K562 (cell line): ENCODE measurements around the gene RSPH6A. TPM values are rescaled to one million over a fixed set of nuclear protein-coding genes. Genes with fewer than 3 reads are reported as not detected.
A peak's percentile ranks its signal among the peaks of the same experiment; 100 is the strongest.

Experiments used
- BRD4 ChIP-seq: fragments of 200-600 bp; sonication (generic); IDR thresholded peaks from 2 replicates; pipeline ENCODE4 v1.6.1; 2017; ENCODE audit warnings: inconsistent platforms
- CEBPG ChIP-seq, 3 experiments: fragments of 200-800 bp in 1 of 3; sonication (Bioruptor generic) in 1 of 3; sonication (generic) in 1 of 3; formaldehyde crosslinking in 1 of 3; IDR thresholded peaks in 2 of 3; conservative IDR thresholded peaks in 1 of 3; 2 replicates each; pipeline versions ENCODE4 v1.6.1 to v1.8.0; 2016 to 2022; ENCODE audit warnings: missing compliant biosample characterization in 2 of 3, missing genetic modification characterization in 2 of 3, mild to moderate bottlenecking in 1 of 3, missing genetic modification reagents in 1 of 3
- CXXC5 ChIP-seq: fragments of 250-450 bp; sonication (Bioruptor Pico); IDR thresholded peaks from 2 replicates; pipeline ENCODE4 v1.8.0; 2022; ENCODE audit warnings: inconsistent platforms, mild to moderate bottlenecking, moderate library complexity
- EGR1 ChIP-seq: fragments of 450-650 bp; conservative IDR thresholded peaks from 2 replicates; pipeline ENCODE4 v1.6.1; 2017; ENCODE audit warnings: mild to moderate bottlenecking
- GATAD2B ChIP-seq: fragments of 450-650 bp; IDR thresholded peaks from 2 replicates; pipeline ENCODE4 v1.6.1; 2017; ENCODE audit warnings: mild to moderate bottlenecking, borderline replicate concordance
- KLF6 ChIP-seq: fragments of 250-450 bp; sonication (Bioruptor Pico); IDR thresholded peaks from 2 replicates; pipeline ENCODE4 v1.4.0; 2020; ENCODE audit warnings: mild to moderate bottlenecking, moderate library complexity, borderline replicate concordance
- MAFG ChIP-seq: fragments of 450-650 bp; conservative IDR thresholded peaks from 2 replicates; pipeline ENCODE4 v1.6.1; 2016; ENCODE audit warnings: missing genetic modification characterization, missing compliant biosample characterization
- MEF2A ChIP-seq: IDR thresholded peaks from 2 replicates; pipeline ENCODE4 v1.6.1; 2011; ENCODE audit warnings: low read depth, mild to moderate bottlenecking, low read length, moderate library complexity; ENCODE audit not compliant: control insufficient read depth
- NCOR1 ChIP-seq: fragments of 450-650 bp; IDR thresholded peaks from 2 replicates; pipeline ENCODE4 v1.6.1; 2016; ENCODE audit warnings: mild to moderate bottlenecking, moderate library complexity
- NR2C2 ChIP-seq, 2 experiments: fragments of 200-800 bp in 1 of 2; sonication (Bioruptor generic) in 1 of 2; sonication (generic) in 1 of 2; formaldehyde crosslinking in 1 of 2; IDR thresholded peaks; 2 replicates each; pipeline versions ENCODE4 v1.6.1 to v1.8.0; 2016 to 2022; ENCODE audit warnings: mild to moderate bottlenecking in 1 of 2, missing compliant biosample characterization in 1 of 2, missing genetic modification characterization in 1 of 2, missing genetic modification reagents in 1 of 2
- PHTF2 ChIP-seq: fragments of 250-450 bp; sonication (Bioruptor Pico); IDR thresholded peaks from 2 replicates; pipeline ENCODE4 v1.5.0; 2021; ENCODE audit warnings: mild to moderate bottlenecking
- SMARCB1 ChIP-seq: IDR thresholded peaks from 2 replicates; pipeline ENCODE4 v1.6.1; 2011; ENCODE audit warnings: improper control_type of control experiment, low read depth; ENCODE audit not compliant: insufficient read length
- SNRNP70 ChIP-seq: fragments of 200-400 bp; formaldehyde crosslinking; optimal IDR thresholded peaks from 2 replicates; pipeline ENCODE3; 2017; ENCODE audit warnings: low read depth, low read length
- SP2 ChIP-seq: IDR thresholded peaks from 2 replicates; pipeline ENCODE4 v1.6.1; 2011; ENCODE audit warnings: mild to moderate bottlenecking, low read depth, low read length, moderate library complexity; ENCODE audit not compliant: poor library complexity, severe bottlenecking; ENCODE audit errors: extremely low read depth
- SRSF1 ChIP-seq: fragments of 200-400 bp; formaldehyde crosslinking; IDR thresholded peaks from 2 replicates; pipeline ENCODE4 v1.6.1; 2017; ENCODE audit warnings: mild to moderate bottlenecking, low read depth, low read length, moderate library complexity
- TAF7 ChIP-seq: fragments of 450-650 bp; IDR thresholded peaks from 2 replicates; pipeline ENCODE4 v1.6.1; 2016; ENCODE audit warnings: missing genetic modification characterization, missing compliant biosample characterization
- U2AF2 ChIP-seq: fragments of 200-400 bp; formaldehyde crosslinking; optimal IDR thresholded peaks from 2 replicates; pipeline ENCODE3; 2017; ENCODE audit warnings: low read depth, mild to moderate bottlenecking, low read length
- XRCC5 ChIP-seq: fragments of 200-400 bp; formaldehyde crosslinking; IDR thresholded peaks from 2 replicates; pipeline ENCODE4 v1.6.1; 2017; ENCODE audit warnings: low read depth, mild to moderate bottlenecking, low read length
- ZBTB8A ChIP-seq: fragments of 450-650 bp; IDR thresholded peaks from 2 replicates; pipeline ENCODE4 v1.6.1; 2018; ENCODE audit warnings: mild to moderate bottlenecking, moderate library complexity; ENCODE audit not compliant: partially characterized antibody
- ZNF696 ChIP-seq: fragments of 250-450 bp; sonication (Bioruptor Pico); conservative IDR thresholded peaks from 2 replicates; pipeline ENCODE4 v1.4.0; 2020; ENCODE audit warnings: mild to moderate bottlenecking, moderate library complexity
- polyA plus RNA-seq, 8 experiments: library from polyadenylated mRNA; depleted of rRNA in 4 of 8; stranded (reverse) in 5 of 8; unstranded in 3 of 8; fragments of >200 nt; fragmentation: Nextera tagmentation in 2 of 8; fragmentation: Illumina TruSeq in 1 of 8; extraction: Ambion mirVana in 2 of 8; extraction: Trizol in 1 of 8; gene quantifications; 2 replicates each; pipeline versions ENCODE4 v1.2.1 to v1.2.3, GENCODE V29; 2011 to 2014; ENCODE audit warnings: inconsistent platforms in 1 of 8, missing spikeins in 1 of 8
- total RNA-seq, 7 experiments: library from RNA; depleted of rRNA in 6 of 7; stranded (reverse); fragments of >200 nt in 6 of 7; fragmentation: Illumina TruSeq in 2 of 7; extraction: Trizol in 2 of 7; gene quantifications; 2 replicates each; pipeline versions ENCODE4 v1.2.1 to v1.2.3, GENCODE V29; 2011 to 2021; ENCODE audit warnings: low replicate concordance in 1 of 7
- TF ChIP-seq, protein P1 (sequence below): fragments of 250-450 bp; sonication (Bioruptor Pico); IDR thresholded peaks from 2 replicates; pipeline ENCODE4 v1.4.0; 2020; ENCODE audit warnings: mild to moderate bottlenecking, moderate library complexity
- TF ChIP-seq, protein P2 (sequence below): sonication (generic); formaldehyde crosslinking; IDR thresholded peaks from 2 replicates; pipeline ENCODE4 v1.5.0; 2020; ENCODE audit warnings: missing genetic modification reagents
- TF ChIP-seq, protein P3 (sequence below): fragments of 450-650 bp; IDR thresholded peaks from 2 replicates; pipeline ENCODE4 v1.6.1; 2017; ENCODE audit warnings: antibody characterized with exemption

Gene RSPH6A
- total and polyA plus RNA-seq, 9 of the 15 experiments (the other 6 are each of a cell fraction or from before 2014, with no cell fraction given): 0.03 to 0.15 (median 0.07) TPM; not detected in 5

DNA sequence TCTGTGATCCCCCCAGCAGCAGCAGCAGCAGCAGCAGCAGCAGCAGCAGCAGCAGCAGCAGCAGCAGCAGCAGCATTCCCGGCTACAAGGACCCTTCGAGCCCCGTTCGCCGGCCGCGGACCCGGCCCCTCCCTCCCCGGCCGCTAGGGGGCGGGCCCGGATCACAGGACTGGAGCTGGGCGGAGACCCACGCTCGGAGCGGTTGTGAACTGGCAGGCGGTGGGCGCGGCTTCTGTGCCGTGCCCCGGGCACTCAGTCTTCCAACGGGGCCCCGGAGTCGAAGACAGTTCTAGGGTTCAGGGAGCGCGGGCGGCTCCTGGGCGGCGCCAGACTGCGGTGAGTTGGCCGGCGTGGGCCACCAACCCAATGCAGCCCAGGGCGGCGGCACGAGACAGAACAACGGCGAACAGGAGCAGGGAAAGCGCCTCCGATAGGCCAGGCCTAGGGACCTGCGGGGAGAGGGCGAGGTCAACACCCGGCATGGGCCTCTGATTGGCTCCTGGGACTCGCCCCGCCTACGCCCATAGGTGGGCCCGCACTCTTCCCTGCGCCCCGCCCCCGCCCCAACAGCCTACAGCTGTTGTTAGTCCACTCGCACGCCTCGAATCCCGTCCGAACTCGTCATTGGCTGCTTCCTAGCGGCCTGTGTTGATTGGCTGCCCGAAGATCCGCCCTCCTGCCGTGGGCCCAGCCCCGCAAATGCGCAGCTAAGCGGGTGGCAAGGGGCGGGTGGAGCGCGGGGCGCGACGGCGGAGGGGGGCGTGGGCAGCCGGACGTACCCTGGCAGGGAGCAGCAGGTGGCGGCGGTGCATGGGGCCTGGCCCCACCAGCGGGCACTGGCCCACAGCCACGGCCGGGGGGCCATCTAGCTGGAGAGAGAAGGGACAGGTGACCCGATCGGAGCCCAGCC is 44.7 kb downstream of the RSPH6A start (continued):
- TF ChIP-seq SP2 (peak; percentile 50), NCOR1 (peak; percentile 29; the same call in 1 of the 2 replicates), SMARCB1 (no peak), CXXC5 (CRISPR knock-in tag) (peak; percentile 89), KLF6 (CRISPR knock-in tag) (peak; percentile 78; the same call in 1 of the 2 replicates), ZBTB8A (no peak), SRSF1 (no peak), CEBPG (CRISPR knock-in tag; IDR thresholded peaks at IDR 0.05) (no peak), CEBPG (tag; conservative IDR thresholded peaks at IDR 0.05 in 1 of 2, IDR thresholded peaks at IDR 0.05 in 1 of 2) (no peak), NR2C2 (CRISPR knock-in tag; IDR thresholded peaks at IDR 0.05) (peak; percentile 49; the same call in 1 of the 2 replicates), NR2C2 (tag; IDR thresholded peaks at IDR 0.05) (peak; percentile 89), U2AF2 (no peak), TAF7 (tag) (no peak), MEF2A (no peak), SNRNP70 (no peak), MAFG (no peak), GATAD2B (no peak), EGR1 (peak; percentile 94), PHTF2 (CRISPR knock-in tag) (no peak), BRD4 (no peak), ZNF696 (CRISPR knock-in tag) (no peak), XRCC5 (peak; percentile 86; the same call in 1 of the 2 replicates)
- TF ChIP-seq, protein P1, sequence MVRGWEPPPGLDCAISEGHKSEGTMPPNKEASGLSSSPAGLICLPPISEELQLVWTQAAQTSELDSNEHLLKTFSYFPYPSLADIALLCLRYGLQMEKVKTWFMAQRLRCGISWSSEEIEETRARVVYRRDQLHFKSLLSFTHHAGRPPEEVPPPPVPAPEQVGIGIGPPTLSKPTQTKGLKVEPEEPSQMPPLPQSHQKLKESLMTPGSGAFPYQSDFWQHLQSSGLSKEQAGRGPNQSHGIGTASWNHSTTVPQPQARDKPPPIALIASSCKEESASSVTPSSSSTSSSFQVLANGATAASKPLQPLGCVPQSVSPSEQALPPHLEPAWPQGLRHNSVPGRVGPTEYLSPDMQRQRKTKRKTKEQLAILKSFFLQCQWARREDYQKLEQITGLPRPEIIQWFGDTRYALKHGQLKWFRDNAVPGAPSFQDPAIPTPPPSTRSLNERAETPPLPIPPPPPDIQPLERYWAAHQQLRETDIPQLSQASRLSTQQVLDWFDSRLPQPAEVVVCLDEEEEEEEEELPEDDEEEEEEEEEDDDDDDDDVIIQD: no peak
- TF ChIP-seq, protein P2, sequence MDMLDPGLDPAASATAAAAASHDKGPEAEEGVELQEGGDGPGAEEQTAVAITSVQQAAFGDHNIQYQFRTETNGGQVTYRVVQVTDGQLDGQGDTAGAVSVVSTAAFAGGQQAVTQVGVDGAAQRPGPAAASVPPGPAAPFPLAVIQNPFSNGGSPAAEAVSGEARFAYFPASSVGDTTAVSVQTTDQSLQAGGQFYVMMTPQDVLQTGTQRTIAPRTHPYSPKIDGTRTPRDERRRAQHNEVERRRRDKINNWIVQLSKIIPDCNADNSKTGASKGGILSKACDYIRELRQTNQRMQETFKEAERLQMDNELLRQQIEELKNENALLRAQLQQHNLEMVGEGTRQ (CRISPR knock-in tag): no peak
- TF ChIP-seq, protein P3, sequence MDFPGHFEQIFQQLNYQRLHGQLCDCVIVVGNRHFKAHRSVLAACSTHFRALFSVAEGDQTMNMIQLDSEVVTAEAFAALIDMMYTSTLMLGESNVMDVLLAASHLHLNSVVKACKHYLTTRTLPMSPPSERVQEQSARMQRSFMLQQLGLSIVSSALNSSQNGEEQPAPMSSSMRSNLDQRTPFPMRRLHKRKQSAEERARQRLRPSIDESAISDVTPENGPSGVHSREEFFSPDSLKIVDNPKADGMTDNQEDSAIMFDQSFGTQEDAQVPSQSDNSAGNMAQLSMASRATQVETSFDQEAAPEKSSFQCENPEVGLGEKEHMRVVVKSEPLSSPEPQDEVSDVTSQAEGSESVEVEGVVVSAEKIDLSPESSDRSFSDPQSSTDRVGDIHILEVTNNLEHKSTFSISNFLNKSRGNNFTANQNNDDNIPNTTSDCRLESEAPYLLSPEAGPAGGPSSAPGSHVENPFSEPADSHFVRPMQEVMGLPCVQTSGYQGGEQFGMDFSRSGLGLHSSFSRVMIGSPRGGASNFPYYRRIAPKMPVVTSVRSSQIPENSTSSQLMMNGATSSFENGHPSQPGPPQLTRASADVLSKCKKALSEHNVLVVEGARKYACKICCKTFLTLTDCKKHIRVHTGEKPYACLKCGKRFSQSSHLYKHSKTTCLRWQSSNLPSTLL: no peak
